ENCODE data around the gene KIFC1.

- TF ChIP-seq EZH2 (IDR thresholded peaks at IDR 0.05), result no peak
- TF ChIP-seq POLR2AphosphoS5 (IDR thresholded peaks at IDR 0.05; ENCODE audit: borderline replicate concordance, low read depth, low read length), result no peak
- no peak for TF ChIP-seq FOXP2 (optimal IDR thresholded peaks at IDR 0.05; ENCODE audit: control extremely low read depth, extremely low read length, insufficient read depth)
Measured at GRCh38 chr6:33377171-33377570, 14.5 kb upstream of the KIFC1 start.
